T-helper 2 cell (primary cell): ENCODE data around the gene PPP1R9B.

Source experiments
- DNase-seq, 5 experiments: peaks; one replicate each; pipeline versions ENCODE4 v3.0.0 to v3.0.0-alpha.2; 2012 to 2022

The PPP1R9B gene

GRCh38 chr17:50153650-50154575 is 3.4 kb upstream of the PPP1R9B start:
- no peak for DNase-seq

GRCh38 chr17:50152736-50153135 is 2.3 kb upstream of the PPP1R9B start:
- DNase-seq, result no peak

GRCh38 chr17:50151937-50152547 is 1.6 kb upstream of the PPP1R9B start:
- DNase-seq, result peak in 4 of 5 experiments; percentile 19 to 79 (median 38)

- DNase-seq, result peak; percentile 69 to 94 (median 81)
Measured at GRCh38 chr17:50151041-50151936, 812 bp upstream of the PPP1R9B start.

- DNase-seq, result peak in 4 of 5 experiments; percentile 34 to 77 (median 54)
Measured at GRCh38 chr17:50149417-50150353, 792 bp downstream of the PPP1R9B start.

GRCh38 chr17:50149091-50149416 is 1.4 kb downstream of the PPP1R9B start:
- no peak for DNase-seq

GRCh38 chr17:50148226-50149090 is 2.0 kb downstream of the PPP1R9B start:
- peak; percentile 36 to 67 (median 60) for DNase-seq

- DNase-seq, result no peak
Measured at GRCh38 chr17:50147841-50148225, 2.6 kb downstream of the PPP1R9B start.

GRCh38 chr17:50146927-50147665 is 3.4 kb downstream of the PPP1R9B start:
- peak in 1 of 5 experiments; percentile 30 for DNase-seq

GRCh38 chr17:50146230-50146926 is 4.1 kb downstream of the PPP1R9B start:
- DNase-seq, result peak in 3 of 5 experiments; percentile 23 to 55 (median 30)

GRCh38 chr17:50145532-50146229 is 4.8 kb downstream of the PPP1R9B start:
- no peak for DNase-seq

- no peak for DNase-seq
Measured at GRCh38 chr17:50144845-50145531, 5.5 kb downstream of the PPP1R9B start.

- DNase-seq, result no peak
Measured at GRCh38 chr17:50144355-50144754, 6.1 kb downstream of the PPP1R9B start.

- no peak for DNase-seq
Measured at GRCh38 chr17:50143461-50144176, 6.9 kb downstream of the PPP1R9B start.

- peak in 2 of 5 experiments; percentile 29 to 68 for DNase-seq
Measured at GRCh38 chr17:50141745-50142110, 8.7 kb downstream of the PPP1R9B start.

- DNase-seq, result no peak
Measured at GRCh38 chr17:50141026-50141744, 9.3 kb downstream of the PPP1R9B start.
